Chondrocyte (in vitro differentiated cells): ENCODE data around the gene PRPF6. TPM values are rescaled to one million over a fixed set of nuclear protein-coding genes. Genes with fewer than 3 reads are reported as not detected.

ENCODE experiments used
- DNase-seq: peaks from one replicate; pipeline ENCODE4 v3.0.0; 2021; ENCODE audit warnings: mixed read lengths, low spot score
- H3K27ac Mint-ChIP-seq: one replicate; pipeline ENCODE4 v1.8.0; 2021; ENCODE audit warnings: mild to moderate bottlenecking, moderate library complexity, mixed read lengths; ENCODE audit not compliant: unreplicated experiment
- H3K27me3 Mint-ChIP-seq: 2 replicates; pipeline ENCODE4 v1.8.0; 2021; ENCODE audit warnings: low read depth, mixed read lengths
- H3K36me3 Mint-ChIP-seq: 2 replicates; pipeline ENCODE4 v1.8.0; 2021; ENCODE audit warnings: low read depth, mixed read lengths
- H3K4me1 Mint-ChIP-seq: 2 replicates; pipeline ENCODE4 v1.8.0; 2021; ENCODE audit warnings: low read depth, mild to moderate bottlenecking, mixed read lengths
- H3K4me3 Mint-ChIP-seq: one replicate; pipeline ENCODE4 v1.8.0; 2021; ENCODE audit warnings: mild to moderate bottlenecking, moderate library complexity, mixed read lengths; ENCODE audit not compliant: unreplicated experiment
- H3K9me3 Mint-ChIP-seq: 2 replicates; pipeline ENCODE4 v1.8.0; 2021; ENCODE audit warnings: low read depth, mixed read lengths
- total RNA-seq: library from RNA; stranded (reverse); gene quantifications from 3 replicates; pipeline ENCODE4 v1.2.1, GENCODE V29; 2021
- TF ChIP-seq, protein P1 (sequence below): fragments of 200-600 bp; sonication (generic); IDR thresholded peaks from 2 replicates; pipeline ENCODE4 v1.5.0; 2021; ENCODE audit warnings: antibody characterized with exemption, mild to moderate bottlenecking, moderate library complexity

PRPF6 gene
- total RNA-seq, 1 donor from 2014 or later: 49.0 TPM

DNA sequence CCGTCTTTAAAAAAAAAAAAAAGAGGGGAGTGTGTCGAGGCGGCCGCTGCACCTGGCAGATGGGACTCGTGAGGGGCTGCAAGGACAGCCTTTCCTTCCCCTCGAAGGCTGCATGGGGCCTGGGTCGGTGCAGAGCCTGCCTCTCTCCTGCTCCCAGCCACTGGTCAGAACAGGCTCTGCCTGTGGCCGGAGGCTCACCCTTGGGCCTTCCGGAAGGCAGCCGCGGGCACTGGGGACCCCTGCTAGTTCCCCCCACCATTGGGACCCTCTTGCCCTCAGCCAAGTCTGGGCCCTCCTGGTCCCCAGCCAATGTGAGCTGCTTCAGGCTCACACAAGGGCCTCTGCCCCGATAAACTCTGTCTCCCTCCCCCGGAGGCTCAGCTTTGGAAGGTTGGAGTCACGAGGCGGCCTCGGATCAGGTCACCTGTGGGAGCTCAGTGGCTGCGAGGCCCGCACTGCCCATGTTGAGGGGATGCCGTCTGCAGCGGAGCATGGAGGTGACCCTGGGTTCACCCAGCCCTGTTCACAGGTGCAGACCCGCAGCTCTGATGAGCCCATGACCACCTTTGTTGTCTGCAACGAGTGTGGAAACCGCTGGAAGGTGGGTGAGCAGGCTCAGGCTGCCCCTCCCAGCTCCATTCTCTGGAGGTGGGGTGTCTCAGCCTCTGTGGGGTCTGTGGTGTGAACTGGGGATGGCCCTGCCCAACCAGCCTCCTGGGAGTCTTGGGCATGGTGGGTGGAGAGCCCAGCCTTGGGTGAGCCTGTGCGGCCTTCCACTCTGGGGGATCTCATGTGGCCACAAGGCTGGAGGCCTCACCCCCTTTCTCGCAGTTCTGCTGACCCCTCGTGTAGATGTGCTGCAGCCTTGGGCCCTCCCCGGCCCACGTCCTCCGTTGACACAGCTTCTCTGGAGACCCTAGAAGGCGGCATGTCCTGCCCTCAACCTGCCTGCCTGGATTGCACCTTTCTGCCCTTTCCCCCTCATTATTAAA, 90.7 kb downstream of the PRPF6 start:
- H3K27ac Mint-ChIP-seq: no peak overlapping the region
- no peaks in the 10 kb centered on the region for H3K36me3 Mint-ChIP-seq
- TF ChIP-seq, protein P1, sequence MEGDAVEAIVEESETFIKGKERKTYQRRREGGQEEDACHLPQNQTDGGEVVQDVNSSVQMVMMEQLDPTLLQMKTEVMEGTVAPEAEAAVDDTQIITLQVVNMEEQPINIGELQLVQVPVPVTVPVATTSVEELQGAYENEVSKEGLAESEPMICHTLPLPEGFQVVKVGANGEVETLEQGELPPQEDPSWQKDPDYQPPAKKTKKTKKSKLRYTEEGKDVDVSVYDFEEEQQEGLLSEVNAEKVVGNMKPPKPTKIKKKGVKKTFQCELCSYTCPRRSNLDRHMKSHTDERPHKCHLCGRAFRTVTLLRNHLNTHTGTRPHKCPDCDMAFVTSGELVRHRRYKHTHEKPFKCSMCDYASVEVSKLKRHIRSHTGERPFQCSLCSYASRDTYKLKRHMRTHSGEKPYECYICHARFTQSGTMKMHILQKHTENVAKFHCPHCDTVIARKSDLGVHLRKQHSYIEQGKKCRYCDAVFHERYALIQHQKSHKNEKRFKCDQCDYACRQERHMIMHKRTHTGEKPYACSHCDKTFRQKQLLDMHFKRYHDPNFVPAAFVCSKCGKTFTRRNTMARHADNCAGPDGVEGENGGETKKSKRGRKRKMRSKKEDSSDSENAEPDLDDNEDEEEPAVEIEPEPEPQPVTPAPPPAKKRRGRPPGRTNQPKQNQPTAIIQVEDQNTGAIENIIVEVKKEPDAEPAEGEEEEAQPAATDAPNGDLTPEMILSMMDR: no peak
- H3K9me3 Mint-ChIP-seq: no peaks in the 10 kb centered on the region
- H3K27me3 Mint-ChIP-seq: no peaks in the 10 kb centered on the region
- no peak overlapping the region for H3K4me3 Mint-ChIP-seq
- no peak for DNase-seq
- no peaks in the 10 kb centered on the region for H3K4me1 Mint-ChIP-seq

DNA sequence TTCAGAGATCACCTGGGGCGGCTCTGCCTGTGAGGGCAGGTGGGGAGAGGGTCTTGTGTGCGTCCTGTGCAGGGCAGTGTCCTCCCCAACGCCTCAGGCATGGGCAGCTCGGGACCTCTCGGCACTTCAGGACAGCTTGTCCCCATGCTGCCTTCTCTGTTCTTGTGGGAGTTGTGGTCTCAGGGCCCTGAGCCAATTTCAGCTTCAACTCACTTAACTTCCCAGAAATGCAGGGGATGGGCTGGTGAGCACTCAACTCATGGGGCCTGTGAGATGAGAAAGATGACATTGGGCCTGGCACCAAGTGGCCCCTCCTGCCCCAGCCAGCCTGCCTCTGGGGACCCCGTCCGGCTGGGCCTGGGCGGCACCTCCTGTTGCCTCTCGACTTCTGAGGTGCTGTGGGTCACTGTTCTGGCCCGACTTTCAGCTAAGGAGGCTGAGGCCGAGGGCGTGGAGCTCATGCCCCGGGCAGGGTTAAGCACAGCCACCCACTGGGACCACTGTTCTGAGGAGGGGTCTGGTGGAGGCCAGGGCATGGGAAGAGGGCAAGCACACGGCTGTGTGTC, 91.6 kb downstream of the PRPF6 start:
- Mint-ChIP-seq H3K4me3 (no peak overlapping the region), H3K27me3 (no peaks in the 10 kb centered on the region), H3K9me3 (no peaks in the 10 kb centered on the region), H3K27ac (no peak overlapping the region), H3K36me3 (no peaks in the 10 kb centered on the region), H3K4me1 (no peaks in the 10 kb centered on the region)
- no peak for DNase-seq
- TF ChIP-seq, protein P1: no peak

DNA sequence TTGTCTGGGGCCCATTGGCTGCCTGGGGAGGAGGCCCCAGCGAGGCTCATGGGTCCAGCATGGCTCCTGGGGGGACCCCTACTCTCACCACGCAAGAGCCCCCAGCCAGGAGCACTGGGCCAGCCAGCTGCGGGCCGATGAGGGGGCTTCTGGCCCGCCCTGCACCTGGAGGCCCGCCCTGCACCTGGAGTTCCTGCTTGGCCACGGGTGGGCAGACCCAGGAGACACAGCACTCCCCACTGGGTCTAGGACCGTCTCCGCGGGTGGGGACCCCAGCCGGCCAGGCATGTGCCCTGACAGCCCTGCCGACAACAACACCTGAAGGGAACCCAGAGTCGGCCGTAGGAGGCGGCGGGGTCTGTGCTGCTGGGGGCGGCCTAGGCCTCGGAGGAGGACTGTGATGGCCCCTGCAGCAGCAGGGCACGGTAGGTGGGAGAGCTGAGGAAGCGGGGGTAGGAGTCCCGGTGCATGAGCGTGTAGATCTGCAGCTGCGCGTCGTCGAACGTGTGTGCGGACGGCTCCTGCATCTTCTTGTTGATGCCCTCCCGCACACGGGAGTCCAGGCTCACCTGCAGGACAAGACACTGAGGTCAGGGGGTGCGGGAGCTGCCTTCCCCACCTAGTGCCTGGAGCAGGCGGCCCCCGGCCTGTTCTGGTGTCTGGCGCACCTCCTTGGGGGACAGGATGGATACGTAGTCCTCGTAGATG, 92.7 kb downstream of the PRPF6 start:
- no peaks in the 10 kb centered on the region for H3K9me3 Mint-ChIP-seq

DNA sequence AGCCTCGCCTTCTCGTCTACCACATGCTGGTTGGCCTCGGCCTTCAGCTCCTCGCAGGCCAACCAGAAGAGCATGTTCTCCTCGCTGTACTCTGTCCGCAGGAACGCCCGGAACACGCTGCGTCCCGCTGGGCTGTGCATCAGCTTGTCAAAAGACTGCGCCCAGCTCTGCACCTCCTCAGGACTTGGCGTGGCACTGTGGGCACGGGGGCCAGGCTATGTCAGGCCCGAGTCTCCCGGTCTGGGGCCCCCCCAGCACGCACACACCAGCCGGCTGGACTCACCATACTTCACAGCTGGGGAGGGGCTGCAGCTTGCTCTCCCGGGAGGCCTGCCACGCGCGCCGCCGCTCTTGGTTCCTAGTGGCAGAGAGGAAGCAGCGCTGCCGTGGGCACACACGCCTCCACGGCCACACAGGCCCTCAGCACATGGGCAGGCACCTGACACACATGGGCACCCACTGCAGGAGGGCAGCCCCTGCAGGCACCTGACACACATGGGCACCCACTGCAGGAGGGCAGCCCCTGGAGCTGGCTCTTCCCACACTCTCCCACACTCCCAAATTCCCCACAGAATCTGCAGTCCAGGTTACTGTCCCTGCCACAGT, 93.4 kb downstream of the PRPF6 start:
- TF ChIP-seq, protein P1: no peak
- H3K4me1 Mint-ChIP-seq: peaks cover 9% of the 10 kb centered on the region
- no peaks in the 10 kb centered on the region for H3K36me3 Mint-ChIP-seq
- DNase-seq: no peak
- no peaks in the 10 kb centered on the region for H3K9me3 Mint-ChIP-seq
- no peak overlapping the region for H3K4me3 Mint-ChIP-seq
- H3K27ac Mint-ChIP-seq: no peak overlapping the region
- no peaks in the 10 kb centered on the region for H3K27me3 Mint-ChIP-seq

More for the DNA sequence above, 92.7 kb downstream of the PRPF6 start:
- no peak for DNase-seq
- no peaks in the 10 kb centered on the region for H3K27me3 Mint-ChIP-seq
- H3K27ac Mint-ChIP-seq: no peak overlapping the region
- no peaks in the 10 kb centered on the region for H3K36me3 Mint-ChIP-seq
- TF ChIP-seq, protein P1: no peak
- no peak overlapping the region for H3K4me3 Mint-ChIP-seq
- H3K4me1 Mint-ChIP-seq: peaks cover 3% of the 10 kb centered on the region

DNA sequence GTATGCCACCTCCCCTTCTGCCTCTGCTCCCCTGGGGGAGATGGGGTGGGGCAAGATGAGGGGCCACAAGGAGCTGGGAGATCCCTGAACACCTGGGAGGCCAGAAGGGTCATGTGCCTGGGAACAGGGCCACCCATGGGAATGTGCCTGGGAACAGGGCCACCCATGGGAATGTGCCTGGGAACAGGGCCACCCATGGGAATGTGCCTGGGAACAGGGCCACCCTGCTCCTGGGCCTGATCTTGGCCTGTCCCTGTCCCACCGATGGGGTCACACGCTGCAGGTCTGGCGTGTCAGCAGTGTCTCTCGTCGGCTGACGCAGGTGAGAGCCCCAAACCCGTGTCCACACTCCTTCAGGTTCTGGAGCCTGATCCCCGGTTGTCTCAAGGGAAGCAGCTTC, 94.0 kb downstream of the PRPF6 start:
- Mint-ChIP-seq H3K36me3 (no peaks in the 10 kb centered on the region), H3K27ac (no peak overlapping the region), H3K9me3 (no peaks in the 10 kb centered on the region), H3K4me3 (no peak overlapping the region), H3K4me1 (peaks cover 9% of the 10 kb centered on the region), H3K27me3 (no peaks in the 10 kb centered on the region)
- TF ChIP-seq, protein P1: no peak
- DNase-seq: no peak
